Vagina (tissue), 2 donors: Measurements from ENCODE around the gene PLAAT3. TPM values are rescaled to one million over a fixed set of nuclear protein-coding genes. Genes with fewer than 3 reads are reported as not detected.
A peak's percentile ranks its signal among the peaks of the same experiment; 100 is the strongest.

Source experiments
- DNase-seq, 2 donors: peaks; one replicate each; pipeline ENCODE4 v3.0.0-alpha.2; 2017; ENCODE audit errors: extremely low spot score in 2 of 2
- H3K27ac ChIP-seq: fragments of 200-600 bp; sonication (generic); one replicate; pipeline ENCODE4 v1.5.1; 2019
- H3K27me3 ChIP-seq: fragments of 200-600 bp; sonication (generic); one replicate; pipeline ENCODE4 v1.5.1; 2019
- H3K36me3 ChIP-seq, 2 donors: fragments of 200-600 bp; sonication (generic); one replicate each; pipeline ENCODE4 v1.5.1; 2017 to 2019
- H3K4me1 ChIP-seq: fragments of 200-600 bp; sonication (generic); one replicate; pipeline ENCODE4 v1.5.1; 2019
- H3K4me3 ChIP-seq, 2 donors: fragments of 200-600 bp; sonication (generic); 1 replicate in 1 of 2; 2 replicates in 1 of 2; pipeline ENCODE4 v1.5.1; 2016 to 2019
- H3K9me3 ChIP-seq: fragments of 200-600 bp; sonication (generic); one replicate; pipeline ENCODE4 v1.5.1; 2019
- POLR2A ChIP-seq, 2 donors: fragments of 450-650 bp; IDR thresholded peaks; one replicate each; pipeline ENCODE4 v1.6.1; 2017; ENCODE audit warnings: antibody characterized with exemption in 2 of 2, mild to moderate bottlenecking in 2 of 2, moderate library complexity in 2 of 2
- POLR2AphosphoS5 ChIP-seq, 2 donors: sonication (generic); formaldehyde crosslinking; IDR thresholded peaks; one replicate each; pipeline ENCODE4 v1.9.0; 2017; ENCODE audit warnings: antibody characterized with exemption in 2 of 2, mild to moderate bottlenecking in 2 of 2, low read depth in 1 of 2; ENCODE audit not compliant: insufficient read depth in 1 of 2
- intact Hi-C: fragments of 100-400 bp; cut with DNase I; formaldehyde crosslinking; loops from one replicate; pipeline ENCODE4 v1.15.1; 2023
- total RNA-seq: library from RNA; depleted of rRNA; stranded (reverse); fragments of >200 nt; gene quantifications from one replicate; pipeline ENCODE4 v1.2.3, GENCODE V29; 2016
- TF ChIP-seq, protein P1 (sequence below), 3 experiments: fragments of 450-650 bp in 2 of 3; fragments of 200-600 bp in 1 of 3; sonication (generic) in 1 of 3; IDR thresholded peaks; one replicate each; pipeline ENCODE4 v1.5.1; 2017 to 2019; ENCODE audit warnings: antibody characterized with exemption in 3 of 3, mild to moderate bottlenecking in 2 of 3, moderate library complexity in 2 of 3

PLAAT3 gene
- total RNA-seq = 17.2 TPM

DNA sequence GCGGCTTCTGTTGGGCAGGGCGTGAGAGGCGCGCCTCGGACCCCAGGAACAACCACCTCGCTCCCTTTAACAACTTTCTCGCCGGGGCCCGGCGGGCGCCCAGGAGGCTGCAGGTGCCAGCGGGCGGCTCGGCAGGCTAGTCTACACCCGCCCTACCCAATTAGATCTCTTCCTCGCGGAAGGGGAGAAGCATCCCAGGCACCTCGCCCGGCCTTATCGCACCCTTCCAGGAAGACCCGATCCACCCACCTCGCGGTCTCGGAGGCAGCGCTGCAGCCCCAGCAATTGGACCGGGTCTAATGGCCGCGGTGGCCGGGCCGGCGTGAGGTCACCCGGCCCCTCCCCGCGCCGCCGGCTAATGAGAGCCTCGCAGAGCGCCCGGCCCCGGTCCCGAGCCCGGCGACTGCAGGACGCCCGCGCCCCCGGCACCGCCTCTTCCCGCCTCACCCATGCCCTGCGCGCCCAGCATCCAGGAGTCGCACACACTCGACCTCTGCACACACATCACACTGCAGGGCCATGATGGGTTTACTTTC lies at the start of gene PLAAT3:
Gene PLAAT3 (minus strand): TSS at position 298 of the 536 bp plus-strand sequence. CDS start 419 bp downstream, outside the sequence.
- H3K4me3 ChIP-seq = peak within 1 kb of the TSS; percentile 69
- peak in 1 of 2 donors; percentile 49 for TF ChIP-seq POLR2AphosphoS5 (IDR thresholded peaks at IDR 0.05; ENCODE audit: insufficient read depth in 1 of 2, low read depth in 1 of 2)
- no peak for TF ChIP-seq POLR2A (IDR thresholded peaks at IDR 0.05)
- DNase-seq = no peak
- H3K27me3 ChIP-seq = no peaks in the 10 kb centered on the region
- peaks cover 32% of the 10 kb centered on the region for H3K4me1 ChIP-seq
- H3K9me3 ChIP-seq = no peaks in the 10 kb centered on the region
- intact Hi-C loops = loop anchor here (10.0 kb wide), 1 partner anchor 1301 kb away; the partner anchor contains the start of gene ATG2A
- no peaks in the 10 kb centered on the region for H3K36me3 ChIP-seq
- peak within 1 kb of the TSS; percentile 67 for H3K27ac ChIP-seq

DNA sequence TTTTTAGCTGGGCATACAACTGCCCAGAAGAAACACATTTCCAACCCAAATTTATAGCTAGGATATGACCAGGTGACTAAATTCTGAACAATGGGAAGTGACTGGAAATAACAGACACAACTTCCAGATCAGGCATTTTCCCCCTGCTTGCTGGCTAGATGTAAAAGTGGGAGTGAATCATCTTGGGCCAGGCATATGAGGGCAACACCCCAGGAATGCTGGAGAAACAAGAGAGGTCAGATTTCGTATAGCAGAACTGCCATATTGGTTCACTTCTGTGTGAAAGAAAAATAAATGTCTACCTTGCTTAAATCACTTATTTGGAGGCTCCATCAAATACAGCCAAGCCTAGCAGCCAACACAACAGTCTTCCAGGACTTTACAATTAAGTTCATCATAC lies 49.6 kb upstream of the PLAAT3 start:
- peaks cover 85% of the 10 kb centered on the region for H3K4me1 ChIP-seq
- no peak overlapping the region for H3K27ac ChIP-seq

DNA sequence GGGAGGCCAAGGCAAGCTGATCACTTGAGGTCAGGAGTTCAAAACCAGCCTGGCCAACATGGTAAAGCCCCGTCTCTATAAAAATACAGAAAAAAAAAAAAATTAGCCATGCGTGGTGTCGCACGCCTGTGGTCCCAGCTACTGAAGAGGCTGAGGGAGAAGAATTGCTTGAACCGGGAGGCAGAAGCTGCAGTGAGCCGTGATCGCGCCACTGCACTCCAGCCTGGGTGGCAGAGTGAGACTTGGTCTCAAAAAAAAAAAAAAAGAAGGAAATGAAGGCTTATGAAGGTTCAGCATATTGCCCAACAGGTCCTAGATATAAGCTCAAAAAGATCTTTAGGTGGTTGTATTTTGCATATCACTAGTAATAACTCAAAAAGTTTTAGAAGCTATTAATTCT lies 46.7 kb upstream of the PLAAT3 start:
- TF ChIP-seq POLR2AphosphoS5 (IDR thresholded peaks at IDR 0.05; ENCODE audit: insufficient read depth in 1 of 2, low read depth in 1 of 2) = no peak
- no peak for TF ChIP-seq POLR2A (IDR thresholded peaks at IDR 0.05)
- TF ChIP-seq, protein P1, sequence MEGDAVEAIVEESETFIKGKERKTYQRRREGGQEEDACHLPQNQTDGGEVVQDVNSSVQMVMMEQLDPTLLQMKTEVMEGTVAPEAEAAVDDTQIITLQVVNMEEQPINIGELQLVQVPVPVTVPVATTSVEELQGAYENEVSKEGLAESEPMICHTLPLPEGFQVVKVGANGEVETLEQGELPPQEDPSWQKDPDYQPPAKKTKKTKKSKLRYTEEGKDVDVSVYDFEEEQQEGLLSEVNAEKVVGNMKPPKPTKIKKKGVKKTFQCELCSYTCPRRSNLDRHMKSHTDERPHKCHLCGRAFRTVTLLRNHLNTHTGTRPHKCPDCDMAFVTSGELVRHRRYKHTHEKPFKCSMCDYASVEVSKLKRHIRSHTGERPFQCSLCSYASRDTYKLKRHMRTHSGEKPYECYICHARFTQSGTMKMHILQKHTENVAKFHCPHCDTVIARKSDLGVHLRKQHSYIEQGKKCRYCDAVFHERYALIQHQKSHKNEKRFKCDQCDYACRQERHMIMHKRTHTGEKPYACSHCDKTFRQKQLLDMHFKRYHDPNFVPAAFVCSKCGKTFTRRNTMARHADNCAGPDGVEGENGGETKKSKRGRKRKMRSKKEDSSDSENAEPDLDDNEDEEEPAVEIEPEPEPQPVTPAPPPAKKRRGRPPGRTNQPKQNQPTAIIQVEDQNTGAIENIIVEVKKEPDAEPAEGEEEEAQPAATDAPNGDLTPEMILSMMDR (IDR thresholded peaks at IDR 0.05) = no peak
- peaks cover 62% of the 10 kb centered on the region for H3K4me1 ChIP-seq
- no peak overlapping the region for H3K27ac ChIP-seq
- intact Hi-C loops = no loop called here
- H3K4me3 ChIP-seq = no peak overlapping the region
- DNase-seq = no peak
- H3K9me3 ChIP-seq = no peaks in the 10 kb centered on the region
- peaks cover 0 to 13% of the 10 kb centered on the region in 2 donors for H3K36me3 ChIP-seq
- no peaks in the 10 kb centered on the region for H3K27me3 ChIP-seq

More for the DNA sequence above, 49.6 kb upstream of the PLAAT3 start:
- DNase-seq = no peak
- no peak for TF ChIP-seq POLR2A (IDR thresholded peaks at IDR 0.05)
- TF ChIP-seq, protein P1 (IDR thresholded peaks at IDR 0.05) = no peak
- Histone ChIP-seq H3K4me3 (no peak overlapping the region), H3K9me3 (no peaks in the 10 kb centered on the region), H3K36me3 (no peaks in the 10 kb centered on the region), H3K27me3 (no peaks in the 10 kb centered on the region)
- intact Hi-C loops = no loop called here

DNA sequence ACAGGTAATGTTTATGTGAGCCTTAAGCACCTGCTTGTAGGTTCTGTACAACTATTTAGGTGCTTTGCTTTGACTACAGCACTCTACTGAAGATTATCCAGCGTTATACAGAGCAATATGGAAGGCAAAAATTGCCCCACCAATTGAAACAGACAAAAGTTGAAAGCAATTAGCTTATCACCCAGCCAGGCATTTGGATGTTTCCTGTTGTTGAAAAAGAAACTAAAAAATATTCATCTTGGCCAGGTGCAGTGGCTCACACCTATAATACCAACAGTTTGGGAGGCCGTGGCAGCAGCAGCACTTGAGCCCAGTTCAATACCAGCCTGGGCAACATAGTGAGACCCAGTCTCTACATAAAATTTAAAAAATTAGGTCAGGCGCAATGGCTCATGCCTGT lies 38.4 kb upstream of the PLAAT3 start:
- intact Hi-C loops = no loop called here
- H3K36me3 ChIP-seq = peaks cover 0 to 63% of the 10 kb centered on the region in 2 donors
- H3K27me3 ChIP-seq = no peaks in the 10 kb centered on the region
- no peaks in the 10 kb centered on the region for H3K9me3 ChIP-seq
- DNase-seq = no peak
- no peaks in the 10 kb centered on the region for H3K4me1 ChIP-seq
- TF ChIP-seq, protein P1 (IDR thresholded peaks at IDR 0.05) = no peak
- TF ChIP-seq POLR2A (IDR thresholded peaks at IDR 0.05) = no peak
- TF ChIP-seq POLR2AphosphoS5 (IDR thresholded peaks at IDR 0.05; ENCODE audit: insufficient read depth in 1 of 2, low read depth in 1 of 2) = no peak
- H3K27ac ChIP-seq = no peak overlapping the region
- no peak overlapping the region for H3K4me3 ChIP-seq

DNA sequence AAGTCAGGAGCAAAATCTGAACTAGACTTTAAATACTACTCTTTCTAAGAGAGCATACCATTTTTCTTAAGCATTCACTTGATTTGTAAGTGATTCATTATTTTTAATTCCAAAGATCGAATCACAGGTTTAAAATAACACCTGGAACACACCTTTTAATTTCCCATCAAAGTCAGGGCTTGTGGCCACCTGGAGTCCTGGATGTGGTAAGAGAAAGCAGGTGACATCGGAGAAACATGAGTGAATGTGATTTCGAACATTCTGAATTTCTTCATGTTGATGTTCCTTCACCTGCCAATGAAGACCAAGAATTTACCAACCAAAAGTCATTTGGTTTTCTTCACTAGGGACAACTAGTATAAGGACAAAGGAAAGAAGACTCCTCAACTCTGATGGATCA lies 29.0 kb upstream of the PLAAT3 start:
- H3K27ac ChIP-seq = no peak overlapping the region
- TF ChIP-seq, protein P1 (IDR thresholded peaks at IDR 0.05) = no peak
- TF ChIP-seq POLR2A (IDR thresholded peaks at IDR 0.05) (no peak), POLR2AphosphoS5 (IDR thresholded peaks at IDR 0.05; ENCODE audit: insufficient read depth in 1 of 2, low read depth in 1 of 2) (no peak)

More for the DNA sequence above, 29.0 kb upstream of the PLAAT3 start:
- DNase-seq = no peak
- no peaks in the 10 kb centered on the region for H3K27me3 ChIP-seq
- H3K4me3 ChIP-seq = no peak overlapping the region
- no peaks in the 10 kb centered on the region for H3K4me1 ChIP-seq
- peaks cover 0 to 69% of the 10 kb centered on the region in 2 donors for H3K36me3 ChIP-seq
- no peaks in the 10 kb centered on the region for H3K9me3 ChIP-seq
- intact Hi-C loops = no loop called here
